Measurements from ENCODE around the gene EFNA5. TPM values are rescaled to one million over a fixed set of nuclear protein-coding genes. Genes with fewer than 3 reads are reported as not detected.

Gene EFNA5
- total and polyA plus RNA-seq, 10 of the 15 experiments (the other 5 are each of a cell fraction or from before 2014, with no cell fraction given), result 0.19 to 12.6 (median 3.9) TPM

DNA sequence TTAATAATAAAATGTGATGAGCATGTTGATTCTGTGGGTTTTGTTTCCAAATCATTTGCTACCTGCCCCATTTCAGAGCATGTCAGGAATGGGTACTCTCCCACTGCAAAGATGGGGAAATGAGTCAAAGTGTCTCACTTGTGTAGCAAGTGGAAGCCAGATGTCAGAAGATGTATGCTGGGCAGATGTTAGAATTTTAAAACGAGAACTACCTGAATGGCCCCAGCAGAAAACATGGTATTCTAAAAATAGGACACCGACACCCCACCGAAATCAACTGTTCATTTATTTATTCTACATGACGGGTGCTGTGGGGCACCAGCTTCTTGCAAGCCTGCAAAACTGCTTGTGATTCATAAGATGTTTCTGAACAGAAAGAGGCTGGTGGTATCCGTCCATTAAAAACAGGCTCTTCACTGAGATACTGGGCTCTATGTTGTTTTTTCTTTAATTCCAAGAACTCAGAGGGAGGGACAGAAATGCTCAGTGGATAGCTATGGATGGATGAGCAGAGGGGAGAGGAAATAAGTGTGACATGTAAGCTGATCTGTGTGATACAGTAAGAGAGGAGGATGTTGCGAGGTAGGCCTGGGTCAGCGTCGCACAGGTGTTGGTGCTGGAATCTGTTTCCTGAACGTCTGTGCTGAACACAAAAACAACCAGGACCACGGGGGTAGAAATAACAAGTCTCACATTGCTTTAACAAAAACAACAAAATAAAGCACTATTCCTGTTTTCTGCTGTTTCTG, 157.2 kb downstream of the EFNA5 start (continued):
- TF ChIP-seq, protein P1, sequence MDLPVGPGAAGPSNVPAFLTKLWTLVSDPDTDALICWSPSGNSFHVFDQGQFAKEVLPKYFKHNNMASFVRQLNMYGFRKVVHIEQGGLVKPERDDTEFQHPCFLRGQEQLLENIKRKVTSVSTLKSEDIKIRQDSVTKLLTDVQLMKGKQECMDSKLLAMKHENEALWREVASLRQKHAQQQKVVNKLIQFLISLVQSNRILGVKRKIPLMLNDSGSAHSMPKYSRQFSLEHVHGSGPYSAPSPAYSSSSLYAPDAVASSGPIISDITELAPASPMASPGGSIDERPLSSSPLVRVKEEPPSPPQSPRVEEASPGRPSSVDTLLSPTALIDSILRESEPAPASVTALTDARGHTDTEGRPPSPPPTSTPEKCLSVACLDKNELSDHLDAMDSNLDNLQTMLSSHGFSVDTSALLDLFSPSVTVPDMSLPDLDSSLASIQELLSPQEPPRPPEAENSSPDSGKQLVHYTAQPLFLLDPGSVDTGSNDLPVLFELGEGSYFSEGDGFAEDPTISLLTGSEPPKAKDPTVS (IDR thresholded peaks at IDR 0.05; ENCODE audit: low read depth, low read length), result no peak

DNA sequence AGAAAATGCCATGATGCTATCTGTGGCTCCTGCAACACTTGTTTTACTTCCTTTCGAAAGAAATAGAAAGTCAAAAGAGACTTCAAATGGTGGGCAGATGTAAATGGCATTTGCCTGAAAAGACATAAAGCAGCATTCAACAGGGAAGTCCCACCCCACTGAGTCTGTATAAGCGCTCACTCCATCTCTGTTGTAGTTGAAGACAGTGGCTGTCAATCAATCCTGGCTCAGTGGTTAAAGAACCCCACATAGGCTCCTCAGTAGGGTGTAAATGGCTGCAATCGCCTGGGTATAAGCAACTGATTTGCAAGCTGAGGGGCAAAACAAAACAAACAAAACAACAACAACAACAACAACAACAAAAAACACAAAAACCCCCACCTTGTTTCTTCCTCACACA, 158.7 kb downstream of the EFNA5 start:
- in situ Hi-C loops (cut with MboI), result no loop called here
- intact Hi-C loops (cut with micrococcal nuclease; ENCODE audit: unreplicated experiment), result no loop called here
- no peak overlapping the region for H3K27ac ChIP-seq (ENCODE audit: control insufficient read depth, insufficient read depth)
- peaks cover 18% of the 10 kb centered on the region for H3K79me2 ChIP-seq (ENCODE audit: control insufficient read depth, insufficient read depth, low read length)
- no peak for DNase-seq (ENCODE audit: low read depth, low spot score)
- no peak overlapping the region for H3K4me2 ChIP-seq (ENCODE audit: control insufficient read depth, insufficient read depth)
- no peak overlapping the region for H3K9ac ChIP-seq (ENCODE audit: control insufficient read depth, insufficient read depth, low read length)
- BruUV-seq (replicated peaks), result no TSS peak
- RAD21 ChIA-PET (ENCODE audit: unreplicated experiment), result interaction anchor here (3.0 kb wide), 1 partner anchor 59 kb away, joined by 11 read pairs; no protein-coding TSS in a partner anchor
- H3K36me3 ChIP-seq (ENCODE audit: control insufficient read depth in 2 of 2, insufficient read depth in 2 of 2, low read length in 1 of 2), result no peaks in the 10 kb centered on the region
- POLR2A ChIA-PET, result interaction anchor here (1.3 to 1.5 kb wide), 2 partner anchors 28 to 59 kb away, joined by 3 to 4 read pairs; no protein-coding TSS in a partner anchor
- H3K27me3 ChIP-seq (replicated peaks in 1 of 2; ENCODE audit: control insufficient read depth in 2 of 2, insufficient read depth in 2 of 2, low read length in 1 of 2), result no peaks in the 10 kb centered on the region
- no peak overlapping the region for H2AFZ ChIP-seq (ENCODE audit: control insufficient read depth, low read depth, low read length)
- H4K20me1 ChIP-seq (ENCODE audit: control insufficient read depth, insufficient read depth), result no peaks in the 10 kb centered on the region
- peaks cover 10% of the 10 kb centered on the region for H3K4me1 ChIP-seq (ENCODE audit: control insufficient read depth, insufficient read depth, low read length)
- TF ChIP-seq, protein P2, sequence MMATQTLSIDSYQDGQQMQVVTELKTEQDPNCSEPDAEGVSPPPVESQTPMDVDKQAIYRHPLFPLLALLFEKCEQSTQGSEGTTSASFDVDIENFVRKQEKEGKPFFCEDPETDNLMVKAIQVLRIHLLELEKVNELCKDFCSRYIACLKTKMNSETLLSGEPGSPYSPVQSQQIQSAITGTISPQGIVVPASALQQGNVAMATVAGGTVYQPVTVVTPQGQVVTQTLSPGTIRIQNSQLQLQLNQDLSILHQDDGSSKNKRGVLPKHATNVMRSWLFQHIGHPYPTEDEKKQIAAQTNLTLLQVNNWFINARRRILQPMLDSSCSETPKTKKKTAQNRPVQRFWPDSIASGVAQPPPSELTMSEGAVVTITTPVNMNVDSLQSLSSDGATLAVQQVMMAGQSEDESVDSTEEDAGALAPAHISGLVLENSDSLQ (IDR thresholded peaks at IDR 0.05), result peak; percentile 95
- TF ChIP-seq MYB (IDR thresholded peaks at IDR 0.05; ENCODE audit: borderline replicate concordance, low read depth, low read length), result no peak
- no peak for TF ChIP-seq STAT3 (IDR thresholded peaks at IDR 0.05; ENCODE audit: low read depth, low read length)
- TF ChIP-seq MEF2A (IDR thresholded peaks at IDR 0.05; ENCODE audit: insufficient read depth, low read depth, low read length), result no peak
- TF ChIP-seq RELA (IDR thresholded peaks at IDR 0.05; ENCODE audit: borderline replicate concordance, partially characterized antibody), result no peak
- TF ChIP-seq, protein P3, sequence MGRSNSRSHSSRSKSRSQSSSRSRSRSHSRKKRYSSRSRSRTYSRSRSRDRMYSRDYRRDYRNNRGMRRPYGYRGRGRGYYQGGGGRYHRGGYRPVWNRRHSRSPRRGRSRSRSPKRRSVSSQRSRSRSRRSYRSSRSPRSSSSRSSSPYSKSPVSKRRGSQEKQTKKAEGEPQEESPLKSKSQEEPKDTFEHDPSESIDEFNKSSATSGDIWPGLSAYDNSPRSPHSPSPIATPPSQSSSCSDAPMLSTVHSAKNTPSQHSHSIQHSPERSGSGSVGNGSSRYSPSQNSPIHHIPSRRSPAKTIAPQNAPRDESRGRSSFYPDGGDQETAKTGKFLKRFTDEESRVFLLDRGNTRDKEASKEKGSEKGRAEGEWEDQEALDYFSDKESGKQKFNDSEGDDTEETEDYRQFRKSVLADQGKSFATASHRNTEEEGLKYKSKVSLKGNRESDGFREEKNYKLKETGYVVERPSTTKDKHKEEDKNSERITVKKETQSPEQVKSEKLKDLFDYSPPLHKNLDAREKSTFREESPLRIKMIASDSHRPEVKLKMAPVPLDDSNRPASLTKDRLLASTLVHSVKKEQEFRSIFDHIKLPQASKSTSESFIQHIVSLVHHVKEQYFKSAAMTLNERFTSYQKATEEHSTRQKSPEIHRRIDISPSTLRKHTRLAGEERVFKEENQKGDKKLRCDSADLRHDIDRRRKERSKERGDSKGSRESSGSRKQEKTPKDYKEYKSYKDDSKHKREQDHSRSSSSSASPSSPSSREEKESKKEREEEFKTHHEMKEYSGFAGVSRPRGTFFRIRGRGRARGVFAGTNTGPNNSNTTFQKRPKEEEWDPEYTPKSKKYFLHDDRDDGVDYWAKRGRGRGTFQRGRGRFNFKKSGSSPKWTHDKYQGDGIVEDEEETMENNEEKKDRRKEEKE (IDR thresholded peaks at IDR 0.05), result no peak
- TF ChIP-seq KLF5 (IDR thresholded peaks at IDR 0.05; ENCODE audit: partially characterized antibody), result no peak
- no peak for TF ChIP-seq NFIC (IDR thresholded peaks at IDR 0.05; ENCODE audit: low read depth, low read length)
- TF ChIP-seq SP1 (IDR thresholded peaks at IDR 0.05; ENCODE audit: low read depth, low read length), result no peak
- TF ChIP-seq, protein P4, sequence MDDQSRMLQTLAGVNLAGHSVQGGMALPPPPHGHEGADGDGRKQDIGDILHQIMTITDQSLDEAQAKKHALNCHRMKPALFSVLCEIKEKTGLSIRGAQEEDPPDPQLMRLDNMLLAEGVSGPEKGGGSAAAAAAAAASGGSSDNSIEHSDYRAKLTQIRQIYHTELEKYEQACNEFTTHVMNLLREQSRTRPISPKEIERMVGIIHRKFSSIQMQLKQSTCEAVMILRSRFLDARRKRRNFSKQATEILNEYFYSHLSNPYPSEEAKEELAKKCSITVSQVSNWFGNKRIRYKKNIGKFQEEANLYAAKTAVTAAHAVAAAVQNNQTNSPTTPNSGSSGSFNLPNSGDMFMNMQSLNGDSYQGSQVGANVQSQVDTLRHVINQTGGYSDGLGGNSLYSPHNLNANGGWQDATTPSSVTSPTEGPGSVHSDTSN (IDR thresholded peaks at IDR 0.05; ENCODE audit: insufficient replicate concordance, low read depth, low read length), result peak; percentile 85
- TF ChIP-seq MTA3 (IDR thresholded peaks at IDR 0.05; ENCODE audit: borderline replicate concordance, low read length), result no peak
- 0 out of 2 replicates have a peak, but pooled peaks have one; percentile 1 for TF ChIP-seq RAD21 (IDR thresholded peaks at IDR 0.05; ENCODE audit: insufficient read depth, low read depth, low read length)
- no peak for TF ChIP-seq SRF (IDR thresholded peaks at IDR 0.05; ENCODE audit: low read depth in 2 of 2, low read length in 2 of 2)
- TF ChIP-seq RAD51 (IDR thresholded peaks at IDR 0.05), result no peak
- peak; percentile 66 for ATAC-seq
- no peak overlapping the region for H3K4me3 ChIP-seq
- WGBS (ENCODE audit: insufficient coverage, insufficient replicate concordance, low lambda C conversion rate, missing lambda C conversion rate), result 36% methylated on average over 3 of the region's 3 CpGs
- no peaks in the 10 kb centered on the region for H3K9me3 ChIP-seq (replicated peaks; ENCODE audit: control insufficient read depth, insufficient read depth, low read length)
- SMC1A ChIA-PET (ENCODE audit: uncharacterized antibody, unreplicated experiment), result interaction anchor here (0.7 to 4.2 kb wide), 9 partner anchors 8 to 121 kb away, joined by 3 to 21 read pairs (median 5); no protein-coding TSS in a partner anchor
- CTCF ChIA-PET, result interaction anchor here (0.9 to 1.9 kb wide), 5 partner anchors 9 to 98 kb away, joined by 3 to 6 read pairs (median 4); no protein-coding TSS in a partner anchor
- peak; percentile 41 for FAIRE-seq
